PC-9 (cell line): ENCODE results near the gene GARNL3. TPM values are rescaled to one million over a fixed set of nuclear protein-coding genes. Genes with fewer than 3 reads are reported as not detected.

Experiments used
- BruUV-seq: library from RNA; stranded (reverse); fragments of 400-500 nt; replicated peaks from 2 replicates; lab custom pipeline; 2021; lab: Mats Ljungman, UMichigan
- CTCF ChIA-PET: fragments of 300-600 bp; sonication (Branson Sonifier 250); formaldehyde crosslinking; loops from one replicate; lab custom pipeline; 2022; ENCODE audit warnings: antibody characterized with exemption; lab: Charles Lee
- POLR2A ChIA-PET: fragments of 300-600 bp; sonication (Branson Sonifier 250); formaldehyde crosslinking; loops from one replicate; lab custom pipeline; 2022; ENCODE audit warnings: antibody characterized with exemption; ENCODE audit not compliant: unreplicated experiment; lab: Charles Lee
- DNase-seq, 2 experiments: peaks; one replicate each; pipeline versions ENCODE4 v3.0.0 to v3.0.0-alpha.2; 2015 to 2022; ENCODE audit warnings: mixed read lengths in 1 of 2
- H2AFZ ChIP-seq: fragments of 200-600 bp; sonication (generic); 2 replicates; pipeline ENCODE4 v1.8.1; 2017; ENCODE audit warnings: antibody characterized with exemption
- H3F3A ChIP-seq: fragments of 200-600 bp; sonication (generic); 2 replicates; pipeline ENCODE4 v1.8.1; 2017; ENCODE audit warnings: antibody characterized with exemption, mild to moderate bottlenecking, low read depth; ENCODE audit not compliant: insufficient read depth
- H3K27ac ChIP-seq: fragments of 200-600 bp; sonication (generic); 2 replicates; pipeline ENCODE4 v1.6.1; 2016; ENCODE audit warnings: mixed run types
- H3K27me3 ChIP-seq: fragments of 200-600 bp; sonication (generic); 2 replicates; pipeline ENCODE4 v1.6.1; 2016; ENCODE audit warnings: low read depth, mixed run types; ENCODE audit not compliant: insufficient read depth
- H3K36me3 ChIP-seq: fragments of 200-600 bp; sonication (generic); 2 replicates; pipeline ENCODE4 v1.6.1; 2016; ENCODE audit warnings: low read depth, mixed run types
- H3K4me1 ChIP-seq: fragments of 200-600 bp; sonication (generic); replicated peaks from 2 replicates; pipeline ENCODE4 v1.6.1; 2016; ENCODE audit warnings: mixed run types; ENCODE audit not compliant: insufficient read depth
- H3K4me2 ChIP-seq: fragments of 200-600 bp; sonication (generic); 2 replicates; pipeline ENCODE4 v1.6.1; 2017; ENCODE audit warnings: mixed run types
- H3K4me3 ChIP-seq: fragments of 200-600 bp; sonication (generic); 2 replicates; pipeline ENCODE4 v1.6.1; 2016; ENCODE audit warnings: mixed run types
- H3K79me2 ChIP-seq: fragments of 200-600 bp; sonication (generic); 2 replicates; pipeline ENCODE4 v1.6.1; 2017; ENCODE audit warnings: low read depth, mixed run types
- H3K9me2 ChIP-seq: fragments of 200-600 bp; sonication (generic); 2 replicates; pipeline ENCODE4 v1.8.1; 2017; ENCODE audit warnings: mild to moderate bottlenecking; ENCODE audit not compliant: insufficient read depth
- H3K9me3 ChIP-seq: fragments of 200-600 bp; sonication (generic); 2 replicates; pipeline ENCODE4 v1.8.1; 2016; ENCODE audit warnings: low read depth; ENCODE audit not compliant: insufficient read depth
- H4K20me1 ChIP-seq: fragments of 200-600 bp; sonication (generic); 2 replicates; pipeline ENCODE4 v1.8.1; 2017; ENCODE audit not compliant: insufficient read depth
- EZH2 ChIP-seq: fragments of 200-600 bp; sonication (generic); IDR thresholded peaks from 2 replicates; pipeline ENCODE4 v1.8.0; 2017; ENCODE audit warnings: antibody characterized with exemption, low read depth
- intact Hi-C: fragments of 100-400 bp; cut with micrococcal nuclease; formaldehyde crosslinking; loops from one replicate; pipeline ENCODE4 v1.10.0; 2022; ENCODE audit not compliant: unreplicated experiment
- total RNA-seq: library from RNA; stranded (reverse); gene quantifications from 2 replicates; pipeline ENCODE4 v1.2.3, GENCODE V29; 2021
- TF ChIP-seq, protein P1 (sequence below): fragments of 200-600 bp; sonication (generic); conservative IDR thresholded peaks from 2 replicates; pipeline ENCODE4 v1.6.1; 2017; ENCODE audit warnings: mixed run types, antibody characterized with exemption, mild to moderate bottlenecking, moderate library complexity

Gene GARNL3
- total RNA-seq, 1 experiment from 2014 or later = 10.8 TPM

DNA sequence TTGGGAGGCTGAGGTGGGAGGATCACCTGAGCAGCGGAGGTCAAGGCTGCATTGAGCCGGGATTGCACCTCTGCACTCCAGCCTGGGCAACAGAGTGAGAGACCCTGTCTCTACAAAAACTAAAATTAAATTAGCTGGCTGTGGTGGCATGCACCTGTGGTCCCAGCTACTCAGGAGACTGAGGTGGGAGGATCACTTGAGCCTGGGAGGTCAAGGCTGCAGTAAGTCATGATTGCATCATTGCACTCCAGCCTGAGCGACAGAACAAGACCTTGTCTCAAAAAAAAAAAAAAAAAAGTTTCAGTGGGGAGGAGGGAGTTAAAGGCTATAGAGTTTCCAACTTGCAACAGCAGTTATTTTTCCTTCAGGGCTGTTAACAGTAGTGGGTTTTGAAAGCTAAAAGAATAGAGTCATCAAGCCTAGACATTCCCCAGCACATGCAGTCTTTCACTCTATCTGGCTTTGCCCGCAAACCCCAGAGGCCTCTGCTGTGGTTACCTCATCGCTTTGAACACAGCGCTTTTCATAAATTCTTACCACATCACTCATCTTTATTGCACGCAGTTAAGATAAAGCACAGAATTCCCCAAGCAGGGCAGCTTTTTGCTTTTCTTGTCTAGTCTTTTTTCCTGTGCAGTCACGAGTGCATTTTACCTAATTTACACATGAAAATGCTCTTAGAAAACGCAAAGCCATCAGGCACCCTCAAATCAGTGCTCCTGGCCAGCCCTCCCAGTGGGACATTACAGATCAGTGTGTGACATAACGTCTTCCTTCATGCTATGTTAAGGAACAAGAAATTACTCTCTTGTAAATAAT is 123.7 kb downstream of the GARNL3 start:
- Histone ChIP-seq H3K4me2 (peak overlapping the region; percentile 69), H3K4me1 (peaks cover 39% of the 10 kb centered on the region), H3K4me3 (no peak overlapping the region), H3F3A (peaks cover 24% of the 10 kb centered on the region), H3K27ac (peak overlapping the region; percentile 74), H3K9me2 (no peaks in the 10 kb centered on the region), H3K79me2 (no peaks in the 10 kb centered on the region), H2AFZ (no peak overlapping the region), H3K27me3 (no peaks in the 10 kb centered on the region), H4K20me1 (no peaks in the 10 kb centered on the region), H3K36me3 (no peaks in the 10 kb centered on the region), H3K9me3 (no peaks in the 10 kb centered on the region)
- peak; percentile 81 to 94 for DNase-seq
- CTCF ChIA-PET = interaction anchor here (1.4 kb wide), 1 partner anchor 9 kb away, joined by 6 read pairs; the partner anchor contains the start of gene SLC2A8
- TF ChIP-seq, protein P1, sequence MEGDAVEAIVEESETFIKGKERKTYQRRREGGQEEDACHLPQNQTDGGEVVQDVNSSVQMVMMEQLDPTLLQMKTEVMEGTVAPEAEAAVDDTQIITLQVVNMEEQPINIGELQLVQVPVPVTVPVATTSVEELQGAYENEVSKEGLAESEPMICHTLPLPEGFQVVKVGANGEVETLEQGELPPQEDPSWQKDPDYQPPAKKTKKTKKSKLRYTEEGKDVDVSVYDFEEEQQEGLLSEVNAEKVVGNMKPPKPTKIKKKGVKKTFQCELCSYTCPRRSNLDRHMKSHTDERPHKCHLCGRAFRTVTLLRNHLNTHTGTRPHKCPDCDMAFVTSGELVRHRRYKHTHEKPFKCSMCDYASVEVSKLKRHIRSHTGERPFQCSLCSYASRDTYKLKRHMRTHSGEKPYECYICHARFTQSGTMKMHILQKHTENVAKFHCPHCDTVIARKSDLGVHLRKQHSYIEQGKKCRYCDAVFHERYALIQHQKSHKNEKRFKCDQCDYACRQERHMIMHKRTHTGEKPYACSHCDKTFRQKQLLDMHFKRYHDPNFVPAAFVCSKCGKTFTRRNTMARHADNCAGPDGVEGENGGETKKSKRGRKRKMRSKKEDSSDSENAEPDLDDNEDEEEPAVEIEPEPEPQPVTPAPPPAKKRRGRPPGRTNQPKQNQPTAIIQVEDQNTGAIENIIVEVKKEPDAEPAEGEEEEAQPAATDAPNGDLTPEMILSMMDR = no peak
- TF ChIP-seq EZH2 = no peak
- POLR2A ChIA-PET = interaction anchor here (0.6 to 0.8 kb wide), 3 partner anchors 9 to 63 kb away, joined by 3 to 6 read pairs (median 3); partner anchors contain the start of genes SLC2A8 and ZNF79
- no TSS peak for BruUV-seq
- intact Hi-C loops = no loop called here

DNA sequence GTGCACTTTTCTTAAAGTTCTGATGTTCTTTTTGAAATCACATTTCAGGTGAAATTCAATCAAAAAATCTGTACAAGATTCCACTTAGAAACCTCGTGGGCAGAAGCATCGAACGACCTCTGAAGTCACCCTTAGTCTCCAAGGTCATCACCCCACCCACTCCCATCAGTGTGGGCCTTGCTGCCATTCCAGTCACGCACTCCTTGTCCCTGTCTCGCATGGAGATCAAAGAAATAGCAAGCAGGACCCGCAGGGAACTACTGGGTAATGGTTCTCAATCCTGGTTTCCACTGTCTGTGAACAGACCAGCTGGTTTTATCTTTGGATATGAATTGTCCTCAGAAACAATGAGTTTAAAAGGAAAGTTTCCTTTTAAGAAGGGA is 124.3 kb downstream of the GARNL3 start:
- H3K79me2 ChIP-seq = no peaks in the 10 kb centered on the region
- H3K4me2 ChIP-seq = peak overlapping the region; percentile 69
- H3K4me1 ChIP-seq = peaks cover 38% of the 10 kb centered on the region
- no TSS peak for BruUV-seq
- H3K9me3 ChIP-seq = no peaks in the 10 kb centered on the region
- no peaks in the 10 kb centered on the region for H3K27me3 ChIP-seq
- intact Hi-C loops = no loop called here
- H3K27ac ChIP-seq = peak overlapping the region; percentile 74
- DNase-seq = no peak
- H3K36me3 ChIP-seq = no peaks in the 10 kb centered on the region
- H2AFZ ChIP-seq = no peak overlapping the region
- no peak overlapping the region for H3K4me3 ChIP-seq
- TF ChIP-seq, protein P1 = no peak
- TF ChIP-seq EZH2 = no peak
- peaks cover 28% of the 10 kb centered on the region for H3F3A ChIP-seq
- H4K20me1 ChIP-seq = no peaks in the 10 kb centered on the region
- no peaks in the 10 kb centered on the region for H3K9me2 ChIP-seq
- ChIA-PET POLR2A (no interaction called here), CTCF (interaction anchor here (1.4 kb wide), 1 partner anchor 8 kb away, joined by 6 read pairs; the partner anchor contains the start of gene SLC2A8)

DNA sequence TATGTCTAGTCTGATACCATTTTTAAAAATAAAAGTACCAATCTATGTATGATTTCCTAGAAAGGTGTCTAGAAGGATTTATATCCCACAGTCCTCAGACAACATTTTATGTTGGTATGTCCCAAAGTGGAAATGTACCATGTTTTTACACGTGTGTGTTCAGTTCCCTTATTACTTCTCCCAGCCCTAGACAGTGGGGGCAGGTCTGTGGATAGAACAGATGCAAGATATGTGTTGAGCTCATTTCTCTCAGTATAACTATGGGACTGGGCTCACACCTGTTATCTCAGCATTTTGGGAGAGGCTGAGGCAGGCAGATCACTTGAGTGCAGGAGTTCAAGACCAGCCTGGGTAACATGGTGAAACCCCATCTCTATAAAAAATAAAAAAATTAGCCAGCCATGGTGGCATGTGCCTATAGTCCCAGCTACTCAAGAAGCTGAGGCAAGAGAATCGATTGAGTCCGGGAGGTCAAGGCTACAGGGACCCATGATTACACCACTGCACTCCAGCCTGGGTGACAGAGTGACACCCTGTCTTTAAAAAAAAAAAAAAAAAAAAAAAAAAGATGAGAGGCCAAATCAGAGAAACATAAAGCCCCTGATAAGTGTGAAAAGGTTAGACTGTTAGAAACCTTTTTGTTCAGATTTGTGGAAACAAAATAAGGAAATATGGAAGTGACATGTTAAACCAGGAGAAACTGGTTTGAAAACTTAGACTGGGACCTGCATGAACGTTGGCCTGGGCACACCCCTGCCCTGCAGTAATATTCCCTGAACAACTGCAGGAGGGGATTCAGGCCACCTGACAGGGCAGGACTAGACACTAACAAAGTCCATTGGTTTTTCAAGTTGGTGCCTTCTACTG is 125.0 kb downstream of the GARNL3 start:
- no peaks in the 10 kb centered on the region for H4K20me1 ChIP-seq
- H3K9me3 ChIP-seq = no peaks in the 10 kb centered on the region
- no peak for DNase-seq
- TF ChIP-seq EZH2 = no peak
- TF ChIP-seq, protein P1 = no peak
- no peaks in the 10 kb centered on the region for H3K36me3 ChIP-seq
- H3F3A ChIP-seq = peaks cover 28% of the 10 kb centered on the region
- CTCF ChIA-PET = no interaction called here
- H2AFZ ChIP-seq = no peak overlapping the region
- H3K79me2 ChIP-seq = no peaks in the 10 kb centered on the region
- BruUV-seq = no TSS peak
- H3K27me3 ChIP-seq = no peaks in the 10 kb centered on the region
- no peak overlapping the region for H3K4me3 ChIP-seq
- no peak overlapping the region for H3K27ac ChIP-seq
- H3K4me2 ChIP-seq = peak overlapping the region; percentile 69
- intact Hi-C loops = loop anchor here (10.0 kb wide), 1 partner anchor 185 kb away; no protein-coding TSS in a partner anchor
- peaks cover 35% of the 10 kb centered on the region for H3K4me1 ChIP-seq
- no peaks in the 10 kb centered on the region for H3K9me2 ChIP-seq
- POLR2A ChIA-PET = interaction anchor here (0.5 kb wide), 1 partner anchor 130 kb away, joined by 3 read pairs; no protein-coding TSS in a partner anchor
